Measurements from ENCODE around the gene EMC10.
"Not testable (repeated sequence)": the region's sequence is repeated elsewhere in the genome, so short reads cannot be mapped to it uniquely, and the experiment has no call there.

EMC10 gene

GRCh38 chr19:50451223-50451534, 25.1 kb upstream of the EMC10 start:
- no peak for DNase-seq (ENCODE audit: low read depth)

- DNase-seq (ENCODE audit: low read depth) = no peak
Observed at GRCh38 chr19:50453243-50453642, 23.1 kb upstream of the EMC10 start.

GRCh38 chr19:50455992-50456391, 20.3 kb upstream of the EMC10 start:
- no peak for DNase-seq (ENCODE audit: low read depth)

GRCh38 chr19:50457300-50457699, 19.0 kb upstream of the EMC10 start:
- DNase-seq (ENCODE audit: low read depth) = no peak

GRCh38 chr19:50458396-50459066, 17.8 kb upstream of the EMC10 start:
- no peak for DNase-seq (ENCODE audit: low read depth)

- no peak for DNase-seq (ENCODE audit: low read depth)
Observed at GRCh38 chr19:50459067-50459456, 17.2 kb upstream of the EMC10 start.

- DNase-seq (ENCODE audit: low read depth) = no peak
Observed at GRCh38 chr19:50459638-50460037, 16.7 kb upstream of the EMC10 start.

GRCh38 chr19:50460161-50460765, 16.0 kb upstream of the EMC10 start:
- DNase-seq (ENCODE audit: low read depth) = no peak

GRCh38 chr19:50461066-50461875, 15.0 kb upstream of the EMC10 start:
- peak; percentile 22 for DNase-seq (ENCODE audit: low read depth)

GRCh38 chr19:50462970-50463369, 13.3 kb upstream of the EMC10 start:
- no peak for DNase-seq (ENCODE audit: low read depth)

- no peak for DNase-seq (ENCODE audit: low read depth)
Observed at GRCh38 chr19:50464348-50464747, 12.0 kb upstream of the EMC10 start.

- DNase-seq (ENCODE audit: low read depth) = no peak
Observed at GRCh38 chr19:50465000-50465399, 11.3 kb upstream of the EMC10 start.

GRCh38 chr19:50465986-50466705, 10.2 kb upstream of the EMC10 start:
- DNase-seq (ENCODE audit: low read depth) = no peak

GRCh38 chr19:50466706-50467039, 9.6 kb upstream of the EMC10 start:
- DNase-seq (ENCODE audit: low read depth) = no peak

- DNase-seq (ENCODE audit: low read depth) = no peak
Observed at GRCh38 chr19:50467566-50467965, 8.7 kb upstream of the EMC10 start.

- DNase-seq (ENCODE audit: low read depth) = no peak
Observed at GRCh38 chr19:50468818-50469217, 7.5 kb upstream of the EMC10 start.

GRCh38 chr19:50473336-50473735, 3.0 kb upstream of the EMC10 start:
- DNase-seq (ENCODE audit: low read depth) = not testable (repeated sequence)

- no peak for DNase-seq (ENCODE audit: low read depth)
Observed at GRCh38 chr19:50475101-50475568, 1.2 kb upstream of the EMC10 start.

GRCh38 chr19:50475736-50476223, 527 bp upstream of the EMC10 start:
- no peak for DNase-seq (ENCODE audit: low read depth)

- DNase-seq (ENCODE audit: low read depth) = no peak
Observed at GRCh38 chr19:50476907-50477238, 566 bp downstream of the EMC10 start.

- no peak for DNase-seq (ENCODE audit: low read depth)
Observed at GRCh38 chr19:50477751-50478515, 1.6 kb downstream of the EMC10 start.

Data from stimulated activated CD8-positive, alpha-beta memory T cell treated with anti-CD3 and anti-CD28 coated beads, Interleukin-15, amount 100 ng/mL, for 1 hour (primary cell).